Measurements from ENCODE around the gene SLC25A6.
A peak's percentile ranks its signal among the peaks of the same experiment; 100 is the strongest.
"Not testable (repeated sequence)": the region's sequence is repeated elsewhere in the genome, so short reads cannot be mapped to it uniquely, and the experiment has no call there.

Gene SLC25A6

GRCh38 chrX:1412551-1413161 lies 20.7 kb upstream of the SLC25A6 start:
- DNase-seq: peak; percentile 8

DNA sequence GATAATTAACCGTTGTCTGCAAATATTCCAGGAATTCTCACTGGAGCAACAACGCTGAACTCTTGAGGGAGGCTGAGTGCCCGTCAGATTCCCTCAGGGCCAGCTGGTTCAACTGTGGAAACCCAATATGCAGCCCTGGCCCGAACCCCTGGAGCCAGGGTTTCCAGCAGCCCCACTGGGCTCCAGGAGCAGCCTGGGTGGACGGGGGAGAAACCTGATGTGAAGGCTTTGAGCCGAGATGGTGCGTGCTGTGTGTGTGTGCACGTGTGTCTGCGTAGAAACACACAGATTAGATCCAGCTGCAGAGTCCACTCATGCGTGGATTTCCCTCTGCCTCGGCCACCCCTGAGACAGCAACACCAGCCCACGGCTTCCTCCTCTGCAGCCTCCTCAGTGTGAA lies 19.4 kb upstream of the SLC25A6 start:
- DNase-seq: no peak

DNA sequence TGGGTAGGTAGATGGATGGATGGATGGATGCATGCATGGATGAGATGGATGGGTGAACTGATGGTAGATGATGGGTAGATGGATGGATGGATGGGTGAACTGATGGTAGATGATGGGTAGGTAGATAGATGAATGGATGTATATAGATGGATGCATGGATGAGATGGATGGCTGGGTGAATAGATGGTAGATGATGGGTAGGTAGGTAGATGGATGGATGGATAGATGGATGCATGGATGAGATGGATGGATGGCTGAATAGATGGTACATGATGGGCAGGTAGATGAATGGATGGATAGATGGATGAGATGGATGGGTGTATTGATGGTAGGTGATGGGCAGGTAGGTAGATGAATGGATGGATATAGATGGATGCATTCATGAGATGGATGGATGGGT lies 15.1 kb upstream of the SLC25A6 start:
- DNase-seq: no peak

- DNase-seq: not testable (repeated sequence)
Measured at GRCh38 chrX:1405769-1406168, 13.9 kb upstream of the SLC25A6 start.

GRCh38 chrX:1403867-1404266 lies 12.0 kb upstream of the SLC25A6 start:
- DNase-seq: not testable (repeated sequence)

DNA sequence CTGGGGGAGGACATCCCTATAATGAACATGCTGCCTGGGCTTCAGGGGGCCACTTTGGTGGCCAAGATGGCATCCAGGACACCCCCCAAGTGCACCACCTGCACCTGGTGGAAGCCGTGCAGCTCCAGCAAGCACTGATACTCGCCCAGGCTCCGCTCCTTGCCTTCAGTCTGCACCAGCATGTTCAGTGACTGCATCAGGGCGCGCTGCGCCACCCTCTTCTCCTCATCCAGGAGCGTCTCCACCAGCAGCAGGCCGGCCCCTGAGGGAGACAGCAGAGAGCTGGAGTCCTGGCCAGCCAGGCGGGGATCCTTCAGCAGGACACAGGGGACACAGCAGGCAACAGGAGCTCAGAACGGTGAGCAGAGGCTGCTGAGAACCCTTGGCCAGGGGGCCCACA lies 11.3 kb upstream of the SLC25A6 start:
- no peak for DNase-seq

DNA sequence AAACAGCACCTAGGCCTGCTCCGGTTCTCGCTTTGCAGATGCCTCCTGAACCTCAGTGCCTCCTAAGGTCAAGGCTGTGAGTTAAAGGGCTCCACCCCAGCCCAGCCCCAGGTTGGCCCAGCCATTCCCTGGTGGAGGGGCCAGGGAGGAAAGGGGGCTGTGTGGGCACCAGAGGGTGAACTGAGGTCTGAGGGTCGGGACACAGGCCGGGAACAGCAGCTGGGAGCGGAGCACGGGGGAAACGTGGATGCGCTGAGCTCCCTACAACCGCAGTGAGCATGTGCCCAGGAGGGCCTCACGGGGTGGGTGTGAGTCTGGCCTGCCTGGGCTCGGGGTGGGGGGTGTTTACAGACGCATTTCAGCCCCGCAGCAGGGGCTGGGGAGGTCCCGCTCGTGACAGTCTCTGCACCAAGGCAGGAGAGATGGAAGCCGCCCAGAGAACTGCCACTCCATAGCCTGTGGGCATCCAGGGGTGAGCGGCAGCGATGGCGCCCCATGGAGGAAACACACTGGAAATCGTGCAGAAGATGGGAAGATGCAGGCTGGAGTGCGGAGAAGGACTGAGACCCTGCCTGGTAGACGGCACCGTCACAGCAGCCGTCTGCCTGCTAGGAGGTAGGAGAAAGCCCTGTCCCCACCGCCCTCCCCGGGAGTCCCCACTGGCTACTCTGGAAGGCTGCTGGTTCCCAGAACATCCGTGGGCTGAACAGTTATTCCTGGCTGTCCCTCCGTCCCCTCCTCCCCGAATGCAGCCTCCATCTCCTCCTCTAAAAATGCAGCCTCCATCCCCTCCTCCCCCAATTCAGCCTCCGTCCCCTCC lies 9.9 kb upstream of the SLC25A6 start:
- DNase-seq: no peak

DNA sequence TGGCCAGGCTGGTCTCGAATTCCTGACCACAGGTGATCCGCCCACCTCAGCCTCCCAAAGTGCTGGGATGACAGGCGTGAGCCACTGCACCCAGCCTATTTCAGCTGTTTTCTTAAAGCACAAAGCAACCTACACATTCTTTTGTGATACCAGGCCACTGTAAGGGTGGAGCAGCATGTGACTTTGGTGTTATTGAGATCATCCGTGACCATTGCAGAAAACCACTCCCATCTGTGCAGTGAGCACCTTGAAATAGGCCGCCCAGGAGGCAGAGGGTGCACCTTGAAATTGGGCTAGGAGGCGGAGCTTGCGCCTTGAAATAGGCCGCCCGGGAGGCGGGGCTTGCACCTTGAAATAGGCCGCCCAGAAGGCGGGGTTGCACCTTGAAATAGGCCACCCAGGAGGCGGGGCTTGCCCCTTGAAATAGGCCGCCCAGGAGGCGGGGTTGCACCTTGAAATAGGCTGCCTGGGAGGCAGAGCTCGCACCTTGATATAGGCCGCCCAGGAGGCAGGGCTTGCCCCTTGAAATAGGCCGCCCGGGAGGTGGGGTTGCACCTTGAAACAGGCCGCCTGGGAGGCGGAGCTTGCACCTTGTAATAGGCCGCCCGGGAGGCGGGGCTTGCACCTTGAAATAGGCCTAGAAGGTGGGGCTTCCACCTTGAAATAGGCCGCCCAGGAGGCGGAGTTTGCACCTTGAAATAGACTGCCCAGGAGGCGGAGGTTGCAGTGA lies 9.0 kb upstream of the SLC25A6 start:
- no peak for DNase-seq

DNA sequence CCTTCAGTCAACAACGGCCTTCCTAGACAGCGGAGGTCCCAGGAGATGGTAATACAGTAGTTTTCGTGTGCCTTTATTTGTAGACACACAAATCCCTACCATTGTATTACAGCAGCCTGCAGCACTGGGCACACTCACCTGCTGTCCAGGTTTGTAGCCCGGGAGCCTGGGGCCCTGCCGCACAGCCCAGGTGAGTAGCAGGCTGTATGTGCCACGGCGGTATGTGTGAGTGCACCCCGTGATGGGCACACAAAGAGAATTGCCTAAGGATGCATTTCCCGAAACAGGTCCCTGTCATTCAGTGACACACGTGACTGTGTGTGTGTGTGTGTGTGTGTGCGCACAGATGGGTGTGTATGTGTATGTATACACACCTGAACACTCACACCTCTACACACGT lies 8.1 kb upstream of the SLC25A6 start:
- DNase-seq: no peak

DNA sequence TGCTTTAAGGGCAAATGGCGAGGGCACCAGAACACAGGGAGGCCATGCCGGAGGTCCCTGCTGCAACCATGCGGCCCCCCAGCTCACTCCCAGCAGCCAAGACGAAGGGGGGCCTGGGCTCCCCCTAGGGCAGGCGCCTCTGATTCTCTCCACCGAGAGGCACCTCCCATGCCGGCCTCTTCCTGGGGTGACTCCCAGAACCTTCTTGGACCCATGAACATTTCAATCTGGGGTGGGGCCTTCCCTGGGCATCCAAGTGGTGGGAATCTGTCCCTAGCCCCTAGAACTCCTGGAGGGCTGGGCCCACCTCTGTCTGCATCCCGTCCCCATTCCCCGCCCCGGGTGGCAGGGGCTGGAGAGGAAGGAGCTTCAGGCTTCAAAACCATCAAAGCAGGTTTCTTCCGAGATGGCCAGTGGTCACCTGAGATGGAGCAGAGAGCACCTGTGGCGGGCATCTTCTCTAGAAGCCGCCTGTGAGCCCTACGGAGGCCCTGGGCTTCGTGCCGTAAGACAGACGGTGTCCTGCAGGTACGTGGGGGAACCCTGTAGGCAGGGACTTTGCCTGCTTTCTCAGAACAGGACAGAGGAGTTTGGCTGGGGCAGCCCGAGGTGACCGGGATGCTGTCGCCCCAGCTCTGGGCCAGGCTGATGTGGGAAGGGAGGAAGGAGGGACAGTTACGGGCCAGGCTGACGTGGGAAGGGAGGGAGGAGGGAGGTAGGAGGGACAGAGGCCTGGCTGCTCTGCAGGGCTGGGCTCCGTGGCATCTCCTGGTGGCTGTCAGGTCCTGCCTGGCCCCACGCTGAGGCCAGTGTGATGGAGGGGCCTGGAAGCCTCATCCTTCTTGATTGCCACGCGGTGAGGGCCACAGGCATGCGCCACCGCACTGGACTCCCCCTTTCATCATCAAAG lies 6.8 kb upstream of the SLC25A6 start:
- no peak for DNase-seq

DNA sequence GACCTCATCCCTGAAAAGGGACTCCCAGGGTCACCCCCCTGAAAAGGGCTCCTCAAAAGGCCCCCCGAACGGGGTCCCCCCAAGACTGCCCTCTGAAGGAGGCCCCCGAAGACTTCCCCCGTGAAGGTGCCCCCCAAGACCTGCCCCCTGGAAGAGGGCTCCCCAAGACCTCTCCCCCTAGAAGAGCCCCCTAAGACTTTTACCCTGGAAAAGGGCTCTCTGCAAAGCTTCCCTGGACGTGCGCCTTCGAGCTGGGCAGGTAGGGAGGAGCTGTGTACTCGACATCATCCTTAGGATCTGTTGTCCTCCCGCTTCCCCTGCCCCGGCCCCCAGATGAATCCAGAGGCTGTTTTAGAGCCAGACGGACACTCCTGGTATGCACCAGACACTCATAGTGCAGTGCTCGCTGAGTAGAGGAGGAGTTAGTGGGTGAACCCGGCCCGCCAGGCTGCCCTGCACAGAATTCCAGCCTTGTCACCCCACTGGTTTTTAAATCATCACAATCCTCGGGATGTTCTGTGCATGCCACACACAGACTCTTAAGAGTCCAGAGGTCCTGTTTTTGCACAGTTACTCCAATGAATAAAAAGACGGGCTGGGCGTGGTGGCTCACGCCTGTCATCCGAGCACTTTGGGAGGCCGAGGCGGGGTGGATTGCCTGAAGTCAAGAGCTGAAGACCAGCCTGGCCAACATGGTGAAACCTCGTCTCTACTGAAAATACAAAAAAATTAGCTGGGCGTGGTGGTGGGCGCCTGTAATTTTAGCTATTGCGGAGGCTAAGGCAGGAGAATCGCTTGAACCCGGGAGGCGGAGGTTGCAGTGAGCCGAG lies 5.7 kb upstream of the SLC25A6 start:
- DNase-seq: no peak

- no peak for DNase-seq
Measured at GRCh38 chrX:1397001-1397400, 5.1 kb upstream of the SLC25A6 start.

DNA sequence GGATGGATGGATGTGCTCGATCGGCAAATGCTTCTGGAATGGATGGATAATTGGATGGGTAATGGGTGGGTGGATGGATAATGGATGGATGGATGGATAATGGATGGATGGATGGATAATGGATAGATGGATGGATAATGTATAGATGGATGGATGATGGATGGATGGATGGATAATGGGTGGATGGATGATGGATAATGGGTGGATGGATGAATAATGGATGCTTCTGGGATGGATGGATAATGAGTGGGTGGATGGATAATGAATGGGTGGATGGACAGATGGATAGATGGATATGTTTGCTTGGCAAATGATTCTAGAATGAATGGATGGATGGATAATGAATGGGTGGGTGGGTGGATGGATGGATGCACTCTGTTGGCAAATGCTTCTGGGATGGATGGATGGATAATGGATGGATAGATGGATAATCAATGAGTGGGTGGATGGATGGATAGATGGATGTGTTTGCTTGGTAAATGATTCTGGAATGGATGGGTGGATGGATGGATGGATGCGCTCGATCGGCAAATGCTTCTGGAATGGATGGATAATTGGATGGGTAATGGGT lies 3.8 kb upstream of the SLC25A6 start:
- no peak for DNase-seq

DNA sequence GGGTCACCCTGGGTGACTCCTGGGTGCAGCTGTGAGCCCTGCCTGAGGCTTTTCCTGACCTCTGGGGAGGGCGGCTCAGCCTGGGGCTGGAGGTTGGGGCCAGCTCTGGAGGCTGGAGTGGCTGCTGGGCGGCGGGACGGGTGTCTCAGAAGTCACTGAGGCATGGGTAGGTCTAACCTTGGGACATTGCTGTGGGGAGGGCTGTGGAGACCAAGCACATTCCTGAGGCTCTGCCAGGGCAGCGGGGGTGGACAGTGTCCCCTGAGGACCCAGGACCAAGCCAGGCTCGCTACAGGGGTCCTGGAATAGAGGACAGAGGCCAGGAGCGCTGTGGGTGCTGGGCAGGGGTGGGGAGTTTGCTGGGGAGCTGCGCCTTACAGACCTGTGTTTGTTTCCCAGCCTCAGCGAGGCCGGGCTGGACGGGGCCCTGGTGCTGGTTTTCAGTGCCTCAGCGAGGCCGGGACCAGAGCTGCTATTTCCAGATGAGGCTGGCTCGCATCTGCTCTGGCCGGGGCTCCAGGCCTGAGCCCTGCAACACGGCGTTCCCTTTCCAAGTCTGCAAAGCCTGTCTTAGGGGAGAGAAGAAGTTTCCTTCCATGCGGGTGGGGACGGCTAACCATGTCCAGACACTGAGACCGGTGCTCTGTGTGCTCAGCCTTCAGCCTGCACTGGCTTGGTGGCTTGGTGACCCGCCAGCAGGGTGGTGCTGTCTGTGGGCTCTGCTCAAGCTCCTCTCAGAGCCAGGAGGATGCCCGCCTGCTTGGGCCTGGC lies 3.0 kb upstream of the SLC25A6 start:
- DNase-seq: no peak

DNA sequence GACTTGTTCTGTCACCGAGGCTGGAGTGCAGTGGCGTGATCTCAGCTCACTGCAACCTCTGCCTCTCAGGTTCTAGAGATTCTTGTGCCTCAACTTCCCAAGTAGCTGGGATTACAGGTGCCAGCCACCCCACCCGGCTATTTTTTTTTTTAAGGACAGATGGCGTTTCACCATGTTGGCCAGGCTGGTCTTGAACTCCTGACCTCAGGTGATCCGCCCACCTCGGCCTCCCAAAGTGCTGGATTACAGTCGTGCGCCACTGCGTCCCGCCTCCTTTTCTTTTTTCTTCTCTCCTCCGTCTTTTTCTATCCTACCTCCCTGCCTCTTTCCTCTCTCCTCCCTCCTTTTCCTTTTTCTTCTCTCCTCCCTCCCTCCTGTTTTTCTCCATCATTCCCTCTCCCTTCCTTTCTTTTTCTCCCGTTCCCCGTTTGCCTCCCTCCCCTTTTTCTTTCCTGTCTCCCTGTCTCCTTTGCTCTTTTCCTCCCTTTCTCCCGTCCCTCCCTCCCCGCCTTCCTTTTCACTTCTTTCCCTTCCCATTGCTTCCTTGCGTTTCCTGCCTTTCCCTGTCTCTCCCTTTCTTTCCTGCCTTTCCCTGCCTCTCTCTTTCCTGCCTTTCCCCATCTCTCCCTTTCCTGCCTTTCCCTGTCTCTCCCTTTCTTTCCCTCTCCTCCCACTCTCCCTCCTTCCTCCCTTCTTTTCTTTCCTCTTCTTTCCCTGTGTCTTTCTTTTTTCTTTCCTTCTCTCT lies 2.1 kb upstream of the SLC25A6 start:
- no peak for DNase-seq

DNA sequence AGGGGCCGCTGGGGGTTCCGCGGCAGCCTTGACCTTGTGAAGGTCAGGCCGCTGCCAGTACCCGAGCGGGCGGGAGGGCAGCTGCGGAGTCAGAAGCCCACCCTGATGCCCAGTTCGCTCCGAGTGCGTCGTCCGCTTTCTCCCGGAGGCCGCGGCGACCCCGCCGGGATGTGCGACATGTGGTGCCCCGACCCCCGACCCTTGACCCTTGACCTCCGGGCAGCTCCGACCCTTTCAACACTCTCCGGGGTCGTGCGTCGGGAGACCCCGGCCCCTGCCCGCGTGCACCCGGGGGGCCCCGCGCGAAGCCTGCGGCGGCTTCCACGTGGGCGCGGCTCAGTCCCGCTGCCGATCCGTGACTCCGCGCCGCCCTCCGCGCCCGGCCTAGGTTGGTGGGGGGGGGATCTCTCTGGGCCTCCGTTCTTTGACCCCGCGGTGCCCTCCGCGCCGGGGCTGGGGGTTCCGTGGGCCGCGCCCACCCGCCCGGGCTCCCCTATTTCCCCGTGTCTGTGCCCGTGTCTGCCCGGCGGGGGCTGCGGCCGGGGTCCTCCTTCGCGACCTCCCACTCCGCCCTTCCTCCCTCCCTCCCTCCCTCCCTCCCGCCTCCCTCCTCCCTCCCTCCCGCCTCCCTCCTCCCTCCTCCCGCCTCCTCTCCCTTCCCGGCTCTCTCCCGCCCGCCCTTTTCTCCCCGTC lies 609 bp upstream of the SLC25A6 start:
- peak; percentile 89 for DNase-seq

DNA sequence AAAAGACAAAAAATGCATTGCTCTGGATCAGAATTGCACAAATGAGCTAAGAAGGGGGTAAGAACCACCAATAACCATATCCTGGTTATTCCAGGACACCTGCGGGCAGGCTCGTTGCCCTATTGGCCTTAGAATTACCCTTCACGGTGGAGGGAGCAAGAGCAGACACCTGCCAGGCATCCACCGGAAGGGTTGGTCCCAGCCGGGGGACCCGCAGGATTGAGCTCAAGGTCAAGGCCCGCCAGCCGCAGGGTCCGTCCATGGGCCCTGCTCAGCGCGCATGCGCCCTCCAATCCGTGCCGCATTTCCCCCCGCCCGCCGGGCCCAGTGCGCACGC lies 575 bp downstream of the SLC25A6 start:
- no peak for DNase-seq

GRCh38 chrX:1390621-1391369 lies 1.1 kb downstream of the SLC25A6 start:
- DNase-seq: no peak

GRCh38 chrX:1389993-1390285 lies 2.0 kb downstream of the SLC25A6 start:
- no peak for DNase-seq
